ENCODE measurements around the gene TNNC1.

GRCh38 chr3:52440249-52440551 lies 13.6 kb downstream of the TNNC1 start:
- no peak for TF ChIP-seq CTCF (conservative IDR thresholded peaks at IDR 0.05; ENCODE audit: low read depth, low read length)
- no peak for TF ChIP-seq EZH2 (IDR thresholded peaks at IDR 0.05; ENCODE audit: borderline replicate concordance, low read depth, low read length, poor library complexity, severe bottlenecking)

Measured in A673 (cell line).